Mesenchymal stem cell (in vitro differentiated cells and primary cell): ENCODE data around the gene EXOC6.
A peak's percentile ranks its signal among the peaks of the same experiment; 100 is the strongest.

ENCODE experiments used
- DNase-seq: peaks from one replicate; pipeline ENCODE4 v3.0.0-alpha.2; 2013
- H2AFZ ChIP-seq: one replicate; pipeline ENCODE4 v1.6.1; 2013; ENCODE audit warnings: low read depth, mild to moderate bottlenecking, control low read depth, inconsistent platforms, low read length, moderate library complexity
- H2AK5ac ChIP-seq: 2 replicates; pipeline ENCODE4 v1.6.1; 2013; ENCODE audit warnings: low read length, moderate library complexity, mild to moderate bottlenecking, inconsistent platforms; ENCODE audit not compliant: severe bottlenecking
- H2BK120ac ChIP-seq: one replicate; pipeline ENCODE4 v1.6.1; 2013; ENCODE audit warnings: low read depth, mild to moderate bottlenecking, inconsistent platforms, low read length, moderate library complexity
- H2BK12ac ChIP-seq, 2 experiments: one replicate each; pipeline ENCODE4 v1.6.1; 2013; ENCODE audit warnings: inconsistent platforms in 2 of 2, low read length in 2 of 2, mild to moderate bottlenecking in 2 of 2, moderate library complexity in 2 of 2, control low read depth in 1 of 2
- H2BK15ac ChIP-seq: one replicate; pipeline ENCODE4 v1.6.1; 2013; ENCODE audit warnings: mild to moderate bottlenecking, low read depth, inconsistent platforms; ENCODE audit not compliant: poor library complexity, severe bottlenecking
- H2BK5ac ChIP-seq: 2 replicates; pipeline ENCODE4 v1.6.1; 2013; ENCODE audit warnings: low read depth, mild to moderate bottlenecking, low read length, control low read depth, inconsistent platforms; ENCODE audit not compliant: poor library complexity, severe bottlenecking
- H3K14ac ChIP-seq, 2 experiments: one replicate each; pipeline ENCODE4 v1.6.1; 2013; ENCODE audit warnings: inconsistent platforms in 2 of 2, low read length in 2 of 2, control low read depth in 1 of 2, mild to moderate bottlenecking in 1 of 2, moderate library complexity in 1 of 2
- H3K18ac ChIP-seq, 2 experiments: one replicate each; pipeline ENCODE4 v1.6.1; 2013; ENCODE audit warnings: inconsistent platforms in 2 of 2, low read length in 2 of 2, control low read depth in 1 of 2, low read depth in 1 of 2, mild to moderate bottlenecking in 1 of 2
- H3K23ac ChIP-seq, 2 experiments: one replicate each; pipeline ENCODE4 v1.6.1; 2013; ENCODE audit warnings: inconsistent platforms in 2 of 2, low read length in 2 of 2, mild to moderate bottlenecking in 2 of 2, moderate library complexity in 2 of 2, control low read depth in 1 of 2
- H3K27ac ChIP-seq: 2 replicates; pipeline ENCODE4 v1.5.1; 2013; ENCODE audit warnings: mild to moderate bottlenecking, moderate library complexity, low read length, control low read depth, inconsistent platforms; ENCODE audit not compliant: poor library complexity, severe bottlenecking
- H3K27me3 ChIP-seq, 2 experiments: 2 replicates each; pipeline versions ENCODE4 v1.6.1 to v1.7.0; 2013; ENCODE audit warnings: low read length in 2 of 2, mild to moderate bottlenecking in 2 of 2, moderate library complexity in 2 of 2, control low read depth in 1 of 2, inconsistent platforms in 1 of 2; ENCODE audit not compliant: control insufficient read depth in 1 of 2, insufficient read depth in 1 of 2
- H3K36me3 ChIP-seq, 2 experiments: 2 replicates each; pipeline versions ENCODE4 v1.6.1 to v1.7.0; 2013; ENCODE audit warnings: low read length in 2 of 2, control low read depth in 1 of 2, inconsistent platforms in 1 of 2, low read depth in 1 of 2, mild to moderate bottlenecking in 1 of 2; ENCODE audit not compliant: insufficient read depth in 2 of 2, control insufficient read depth in 1 of 2
- H3K4ac ChIP-seq, 2 experiments: one replicate each; pipeline ENCODE4 v1.6.1; 2013; ENCODE audit warnings: inconsistent platforms in 2 of 2, low read length in 2 of 2, mild to moderate bottlenecking in 2 of 2, moderate library complexity in 2 of 2, control low read depth in 1 of 2, low read depth in 1 of 2
- H3K4me1 ChIP-seq: 2 replicates; pipeline ENCODE4 v1.6.1; 2013; ENCODE audit warnings: low read depth, low read length, control low read depth; ENCODE audit not compliant: control insufficient read depth, insufficient read depth
- H3K4me2 ChIP-seq: 2 replicates; pipeline ENCODE4 v1.6.1; 2013; ENCODE audit warnings: low read length, mild to moderate bottlenecking, inconsistent platforms; ENCODE audit not compliant: poor library complexity, severe bottlenecking
- H3K4me3 ChIP-seq, 2 experiments: 2 replicates each; pipeline versions ENCODE4 v1.5.1 to v1.7.0; 2013; ENCODE audit warnings: low read length in 2 of 2, mild to moderate bottlenecking in 2 of 2, control low read depth in 1 of 2, low read depth in 1 of 2; ENCODE audit not compliant: insufficient read depth in 1 of 2
- H3K79me1 ChIP-seq: replicated peaks from 2 replicates; pipeline ENCODE4 v1.6.1; 2013; ENCODE audit warnings: mild to moderate bottlenecking, control low read depth, low read length, inconsistent platforms; ENCODE audit not compliant: poor library complexity, severe bottlenecking
- H3K9ac ChIP-seq: 2 replicates; pipeline ENCODE4 v1.7.0; 2013; ENCODE audit warnings: mild to moderate bottlenecking, low read length, moderate library complexity
- H3K9me3 ChIP-seq: 2 replicates; pipeline ENCODE4 v1.7.0; 2013; ENCODE audit warnings: mild to moderate bottlenecking, low read length; ENCODE audit not compliant: control insufficient read depth
- H4K8ac ChIP-seq: one replicate; pipeline ENCODE4 v1.6.1; 2013; ENCODE audit warnings: inconsistent platforms, mild to moderate bottlenecking, low read length, moderate library complexity
- H4K91ac ChIP-seq: one replicate; pipeline ENCODE4 v1.6.1; 2013; ENCODE audit warnings: mild to moderate bottlenecking, low read length, inconsistent platforms
- WGBS: methylation state at CpG from one replicate; pipeline ENCODE4 v1.1.7; 2013; ENCODE audit warnings: mixed read lengths; 5-methylcytosine and 5-hydroxymethylcytosine counted together

EXOC6 gene

DNA sequence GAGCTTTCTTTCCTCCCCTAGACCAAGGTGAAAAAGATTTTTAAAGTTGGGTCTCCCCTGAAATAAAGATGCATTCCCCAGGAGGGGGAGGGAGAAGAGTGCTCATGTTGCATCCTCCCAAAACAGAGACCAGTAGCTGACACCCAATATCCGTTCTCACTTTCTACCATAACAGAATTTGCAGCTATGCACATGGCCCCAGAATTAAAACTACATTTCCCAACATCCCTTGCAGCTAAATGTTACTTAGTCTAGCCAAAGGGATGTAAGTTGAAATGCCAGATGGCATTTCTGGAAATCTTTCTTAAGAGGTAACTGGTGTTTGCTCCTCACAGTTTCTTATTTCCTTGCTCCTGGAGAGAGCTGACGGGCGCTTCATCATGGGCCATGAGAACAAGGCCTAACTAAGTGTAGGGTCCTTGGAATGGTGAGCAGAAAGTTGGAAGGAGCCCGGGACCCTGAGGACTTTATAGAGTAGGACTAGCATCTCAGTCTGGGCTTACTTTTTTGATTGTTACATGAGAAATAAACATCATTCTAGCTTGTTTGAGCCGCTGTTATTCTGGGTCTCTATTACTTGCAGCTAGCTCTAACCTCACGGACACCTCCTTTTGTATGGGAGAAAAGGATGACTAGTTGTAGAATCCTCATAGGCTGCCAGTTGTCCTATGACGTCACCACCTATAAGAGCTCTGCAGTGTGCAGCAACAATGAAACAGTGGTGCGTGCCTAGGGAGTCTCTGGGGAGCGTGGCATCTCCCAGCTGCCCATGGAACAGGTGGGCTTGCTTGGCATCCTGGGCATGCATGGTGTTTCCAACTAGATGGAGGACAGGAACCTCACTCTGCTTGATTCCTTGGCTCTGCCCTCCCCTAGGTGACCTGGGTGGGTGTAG is 46.1 kb upstream of the EXOC6 start:
- Histone ChIP-seq H3K14ac (no peak overlapping the region), H4K91ac (peak overlapping the region; percentile 65), H3K27ac (no peak overlapping the region), H3K9ac (no peak overlapping the region), H2BK15ac (no peak overlapping the region), H2BK12ac (no peak overlapping the region), H2AFZ (no peak overlapping the region), H3K27me3 (no peaks in the 10 kb centered on the region), H3K18ac (no peak overlapping the region), H3K9me3 (no peaks in the 10 kb centered on the region), H3K4ac (no peak overlapping the region), H2AK5ac (no peak overlapping the region), H3K23ac (no peak overlapping the region), H3K36me3 (no peaks in the 10 kb centered on the region), H4K8ac (peak overlapping the region; percentile 23), H3K4me1 (no peaks in the 10 kb centered on the region), H2BK5ac (no peak overlapping the region), H2BK120ac (no peak overlapping the region), H3K4me2 (no peak overlapping the region), H3K79me1 (no peaks in the 10 kb centered on the region), H3K4me3 (no peak overlapping the region)
- no peak for DNase-seq
- WGBS: 78% methylated on average over 9 of the region's 9 CpGs

DNA sequence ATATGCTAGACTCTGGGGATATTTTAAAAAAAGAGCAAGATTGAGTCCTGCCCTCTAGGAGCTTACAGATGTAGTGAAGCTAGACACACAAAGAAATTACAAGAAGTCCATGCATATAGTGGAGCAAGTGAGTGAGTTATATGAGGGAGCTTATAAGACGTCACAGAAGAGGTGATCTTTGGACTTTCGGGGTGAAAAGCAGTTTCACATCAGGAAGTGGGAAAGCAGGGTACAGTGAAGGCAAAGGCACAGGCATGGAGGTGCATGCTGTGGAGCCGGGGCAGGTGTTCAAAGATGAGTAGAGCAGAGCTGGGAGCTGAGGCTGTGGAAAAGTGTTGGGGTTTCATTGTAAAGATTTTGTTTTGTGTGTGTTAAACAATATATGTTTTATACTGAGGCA is 38.5 kb upstream of the EXOC6 start:
- Histone ChIP-seq H2AFZ (no peak overlapping the region), H4K8ac (no peak overlapping the region), H4K91ac (no peak overlapping the region), H3K27me3 (peaks cover 15 to 43% of the 10 kb centered on the region in 2 experiments), H3K18ac (no peak overlapping the region), H3K27ac (no peak overlapping the region), H3K9ac (no peak overlapping the region), H2BK120ac (no peak overlapping the region), H2BK15ac (no peak overlapping the region), H2BK5ac (no peak overlapping the region), H3K4me3 (no peak overlapping the region), H3K4me2 (no peak overlapping the region), H3K36me3 (no peaks in the 10 kb centered on the region), H3K9me3 (no peaks in the 10 kb centered on the region), H2BK12ac (no peak overlapping the region), H3K4ac (no peak overlapping the region), H2AK5ac (no peak overlapping the region), H3K23ac (no peak overlapping the region), H3K4me1 (no peaks in the 10 kb centered on the region), H3K79me1 (no peaks in the 10 kb centered on the region), H3K14ac (no peak overlapping the region)
- no peak for DNase-seq
- WGBS: 90% methylated on average over 3 of the region's 3 CpGs

DNA sequence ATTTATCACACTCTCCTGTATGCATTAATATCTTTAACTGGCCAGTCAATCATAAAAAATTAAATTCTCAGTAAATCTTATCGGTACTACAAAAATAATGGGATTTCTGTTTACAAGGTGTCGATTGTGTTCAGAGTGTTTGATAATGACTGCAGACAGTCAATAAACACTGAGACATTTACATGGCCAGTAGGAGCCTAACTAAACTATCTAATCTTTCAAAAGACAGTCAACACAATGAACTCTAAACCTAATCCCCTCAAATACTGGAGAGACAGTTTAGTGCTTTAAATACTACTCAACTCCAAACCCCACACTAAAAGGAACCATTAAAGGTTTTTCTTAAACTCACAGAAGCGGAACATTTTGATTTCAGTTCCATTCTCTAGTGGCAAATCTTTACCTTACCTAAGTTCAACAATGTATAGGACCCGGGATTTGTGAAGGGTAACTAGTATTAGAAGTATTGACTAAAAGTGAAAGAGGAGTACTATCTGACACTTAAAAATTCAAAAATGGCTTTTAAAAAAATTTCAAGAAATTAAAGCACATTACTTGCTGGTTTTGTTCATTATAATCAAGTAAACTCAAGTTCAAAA is 37.3 kb upstream of the EXOC6 start:
- Histone ChIP-seq H2BK5ac (no peak overlapping the region), H3K4ac (no peak overlapping the region)
- DNase-seq: no peak

DNA sequence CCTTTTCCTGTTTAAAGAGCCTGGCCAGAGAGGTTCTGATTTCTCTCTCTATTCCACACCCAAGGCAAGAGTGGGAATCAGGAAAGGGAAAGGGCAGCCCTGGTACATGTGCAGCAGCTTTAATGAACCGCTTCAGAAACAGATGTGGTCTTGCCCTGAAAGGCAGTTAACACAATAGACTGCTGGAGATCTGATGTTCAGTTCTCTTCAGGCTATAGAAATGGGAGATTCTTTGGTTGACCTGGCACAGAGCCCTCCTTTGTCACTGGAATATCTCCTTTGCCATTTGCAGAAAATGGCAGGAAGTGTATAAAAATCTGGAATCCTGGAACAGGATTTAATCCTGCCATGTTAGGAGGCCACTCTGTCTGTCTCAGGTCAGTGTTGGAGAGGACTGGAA is 36.3 kb upstream of the EXOC6 start:
- H3K18ac ChIP-seq: no peak overlapping the region
- no peak overlapping the region for H3K9ac ChIP-seq
- H2BK120ac ChIP-seq: no peak overlapping the region
- peak overlapping the region; percentile 14 for H2AFZ ChIP-seq
- peaks cover 17 to 46% of the 10 kb centered on the region in 2 experiments for H3K27me3 ChIP-seq
- WGBS: 91% methylated on average over 1 of the region's 1 CpG
- H2BK12ac ChIP-seq: no peak overlapping the region
- H3K36me3 ChIP-seq: no peaks in the 10 kb centered on the region
- H4K8ac ChIP-seq: no peak overlapping the region
- H2BK5ac ChIP-seq: no peak overlapping the region
- no peaks in the 10 kb centered on the region for H3K4me1 ChIP-seq
- H4K91ac ChIP-seq: no peak overlapping the region
- H3K4me3 ChIP-seq: no peak overlapping the region
- H2AK5ac ChIP-seq: no peak overlapping the region
- no peaks in the 10 kb centered on the region for H3K9me3 ChIP-seq
- H3K79me1 ChIP-seq: no peaks in the 10 kb centered on the region
- H3K14ac ChIP-seq: no peak overlapping the region
- H3K27ac ChIP-seq: no peak overlapping the region
- H2BK15ac ChIP-seq: no peak overlapping the region
- H3K4me2 ChIP-seq: no peak overlapping the region
- DNase-seq: no peak
- H3K4ac ChIP-seq: no peak overlapping the region
- H3K23ac ChIP-seq: no peak overlapping the region

More for the DNA sequence above, 37.3 kb upstream of the EXOC6 start:
- Histone ChIP-seq H2AFZ (no peak overlapping the region), H3K23ac (no peak overlapping the region), H4K8ac (no peak overlapping the region), H3K27ac (no peak overlapping the region), H3K4me2 (no peak overlapping the region), H3K4me1 (no peaks in the 10 kb centered on the region), H2BK120ac (no peak overlapping the region), H3K4me3 (no peak overlapping the region), H3K79me1 (no peaks in the 10 kb centered on the region), H2BK15ac (no peak overlapping the region), H3K9ac (no peak overlapping the region), H3K27me3 (peaks cover 17 to 43% of the 10 kb centered on the region in 2 experiments), H3K36me3 (no peaks in the 10 kb centered on the region), H3K18ac (no peak overlapping the region), H4K91ac (no peak overlapping the region), H2AK5ac (no peak overlapping the region), H3K9me3 (no peaks in the 10 kb centered on the region), H3K14ac (no peak overlapping the region), H2BK12ac (no peak overlapping the region)
- 100% methylated on average over 1 of the region's 4 CpGs for WGBS
